H1 (cell line): ENCODE measurements around the gene CELF4. TPM values are rescaled to one million over a fixed set of nuclear protein-coding genes. Genes with fewer than 3 reads are reported as not detected.

Experiments
- NRF1 ChIP-seq: IDR thresholded peaks from 2 replicates; pipeline ENCODE4 v1.6.1; 2011; ENCODE audit warnings: mild to moderate bottlenecking, low read depth, low read length, improper control_type of control experiment
- RNF2 ChIP-seq: fragments of 200-900, 300-1000 bp; sonication (generic); IDR thresholded peaks from 2 replicates; pipeline ENCODE4 v1.7.1; 2016; ENCODE audit warnings: borderline replicate concordance, low read depth, mild to moderate bottlenecking, antibody characterized with exemption, low read length; ENCODE audit not compliant: poor library complexity, severe bottlenecking; ENCODE audit errors: missing control alignments
- polyA plus RNA-seq, 7 experiments: library from polyadenylated mRNA; depleted of rRNA in 3 of 7; stranded (reverse) in 5 of 7; unstranded in 2 of 7; fragments of >200 nt in 5 of 7; fragments of 200-250 nt in 2 of 7; gene quantifications; 1 replicate in 5 of 7; 2 replicates in 1 of 7; 4 replicates in 1 of 7; pipeline versions ENCODE4 v1.2.1 to v1.2.3, GENCODE V29; 2011 to 2013; ENCODE audit warnings: missing spikeins in 2 of 7, mixed read lengths in 2 of 7
- total RNA-seq: library from RNA; stranded (reverse); fragmentation: NEBNext Ultra II Directional; extraction: Animal tissue kit (Norgen Biotek cat#: 25700); gene quantifications from 2 replicates; pipeline ENCODE4 v1.2.1, GENCODE V29; 2021

The CELF4 gene
- total and polyA plus RNA-seq, 2 of the 8 experiments (the other 6 are each of a cell fraction or from before 2014, with no cell fraction given): 1.6 to 3.4 TPM

- TF ChIP-seq NRF1 (no peak), RNF2 (no peak)
- TF ChIP-seq, all 59 proteins: peak for 0
These were observed 46.1 kb upstream of the CELF4 start (continued) for GRCh38 chr18:37611614-37612279.
